Parathyroid adenoma (tissue), 2 donors: ENCODE data around the gene ARID3B.

Source experiments
- H2AFZ ChIP-seq: fragments of 300-600 bp; sonication (generic); one replicate; pipeline ENCODE4 v1.7.0; 2017; ENCODE audit warnings: antibody characterized with exemption, mild to moderate bottlenecking
- H3K27ac ChIP-seq: fragments of 300-600 bp; sonication (generic); one replicate; pipeline ENCODE4 v1.7.0; 2017
- H3K27me3 ChIP-seq: fragments of 300-600 bp; sonication (generic); one replicate; pipeline ENCODE4 v1.7.0; 2017; ENCODE audit warnings: low read length; ENCODE audit not compliant: control insufficient read depth, insufficient read depth
- H3K36me3 ChIP-seq: fragments of 300-600 bp; sonication (generic); one replicate; pipeline ENCODE4 v1.7.0; 2017; ENCODE audit warnings: low read length; ENCODE audit not compliant: control insufficient read depth, insufficient read depth
- H3K4me1 ChIP-seq: fragments of 300-600 bp; sonication (generic); one replicate; pipeline ENCODE4 v1.7.0; 2017; ENCODE audit warnings: control low read depth
- H3K4me2 ChIP-seq: fragments of 300-600 bp; sonication (generic); one replicate; pipeline ENCODE4 v1.7.0; 2017; ENCODE audit warnings: low read length
- H3K4me3 ChIP-seq: fragments of 300-600 bp; sonication (generic); one replicate; pipeline ENCODE4 v1.7.0; 2017; ENCODE audit warnings: low read depth, low read length
- H3K79me2 ChIP-seq: fragments of 300-600 bp; sonication (generic); one replicate; pipeline ENCODE4 v1.7.0; 2017; ENCODE audit warnings: control low read depth
- H3K9ac ChIP-seq: fragments of 300-600 bp; sonication (generic); one replicate; pipeline ENCODE4 v1.7.0; 2017; ENCODE audit warnings: mild to moderate bottlenecking
- H3K9me3 ChIP-seq: fragments of 300-600 bp; sonication (generic); one replicate; pipeline ENCODE4 v1.7.0; 2017; ENCODE audit warnings: low read length; ENCODE audit not compliant: control insufficient read depth
- TF ChIP-seq, protein P1 (sequence below): fragments of 300-600 bp; sonication (generic); IDR thresholded peaks from one replicate; pipeline ENCODE4 v1.7.0; 2017; ENCODE audit warnings: antibody characterized with exemption, mild to moderate bottlenecking
- donor health status: primary hyperparathyroidism.

The ARID3B gene, protein sequence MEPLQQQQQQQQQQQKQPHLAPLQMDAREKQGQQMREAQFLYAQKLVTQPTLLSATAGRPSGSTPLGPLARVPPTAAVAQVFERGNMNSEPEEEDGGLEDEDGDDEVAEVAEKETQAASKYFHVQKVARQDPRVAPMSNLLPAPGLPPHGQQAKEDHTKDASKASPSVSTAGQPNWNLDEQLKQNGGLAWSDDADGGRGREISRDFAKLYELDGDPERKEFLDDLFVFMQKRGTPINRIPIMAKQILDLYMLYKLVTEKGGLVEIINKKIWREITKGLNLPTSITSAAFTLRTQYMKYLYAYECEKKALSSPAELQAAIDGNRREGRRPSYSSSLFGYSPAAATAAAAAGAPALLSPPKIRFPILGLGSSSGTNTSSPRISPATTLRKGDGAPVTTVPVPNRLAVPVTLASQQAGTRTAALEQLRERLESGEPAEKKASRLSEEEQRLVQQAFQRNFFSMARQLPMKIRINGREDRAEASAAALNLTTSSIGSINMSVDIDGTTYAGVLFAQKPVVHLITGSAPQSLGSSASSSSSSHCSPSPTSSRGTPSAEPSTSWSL

GRCh38 chr15:74540761-74541493 is at the start of gene ARID3B:
ARID3B (plus strand) TSS chr15:74541220; CDS start chr15:74543937, 2,717 bp downstream.
- no peaks in the 10 kb centered on the region for H3K36me3 ChIP-seq
- H3K27me3 ChIP-seq: no peaks in the 10 kb centered on the region
- H3K9me3 ChIP-seq: no peaks in the 10 kb centered on the region
- H3K27ac ChIP-seq: peak within 1 kb of the TSS; percentile 24
- no peak within 1 kb of the TSS for H3K9ac ChIP-seq
- H2AFZ ChIP-seq: peak within 1 kb of the TSS; percentile 90
- H3K4me3 ChIP-seq: peak within 1 kb of the TSS; percentile 77
- TF ChIP-seq, protein P1, sequence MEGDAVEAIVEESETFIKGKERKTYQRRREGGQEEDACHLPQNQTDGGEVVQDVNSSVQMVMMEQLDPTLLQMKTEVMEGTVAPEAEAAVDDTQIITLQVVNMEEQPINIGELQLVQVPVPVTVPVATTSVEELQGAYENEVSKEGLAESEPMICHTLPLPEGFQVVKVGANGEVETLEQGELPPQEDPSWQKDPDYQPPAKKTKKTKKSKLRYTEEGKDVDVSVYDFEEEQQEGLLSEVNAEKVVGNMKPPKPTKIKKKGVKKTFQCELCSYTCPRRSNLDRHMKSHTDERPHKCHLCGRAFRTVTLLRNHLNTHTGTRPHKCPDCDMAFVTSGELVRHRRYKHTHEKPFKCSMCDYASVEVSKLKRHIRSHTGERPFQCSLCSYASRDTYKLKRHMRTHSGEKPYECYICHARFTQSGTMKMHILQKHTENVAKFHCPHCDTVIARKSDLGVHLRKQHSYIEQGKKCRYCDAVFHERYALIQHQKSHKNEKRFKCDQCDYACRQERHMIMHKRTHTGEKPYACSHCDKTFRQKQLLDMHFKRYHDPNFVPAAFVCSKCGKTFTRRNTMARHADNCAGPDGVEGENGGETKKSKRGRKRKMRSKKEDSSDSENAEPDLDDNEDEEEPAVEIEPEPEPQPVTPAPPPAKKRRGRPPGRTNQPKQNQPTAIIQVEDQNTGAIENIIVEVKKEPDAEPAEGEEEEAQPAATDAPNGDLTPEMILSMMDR: no peak
- H3K4me2 ChIP-seq: peak within 1 kb of the TSS; percentile 98
- peaks cover 10% of the 10 kb centered on the region for H3K4me1 ChIP-seq
- no peaks in the 10 kb centered on the region for H3K79me2 ChIP-seq

DNA sequence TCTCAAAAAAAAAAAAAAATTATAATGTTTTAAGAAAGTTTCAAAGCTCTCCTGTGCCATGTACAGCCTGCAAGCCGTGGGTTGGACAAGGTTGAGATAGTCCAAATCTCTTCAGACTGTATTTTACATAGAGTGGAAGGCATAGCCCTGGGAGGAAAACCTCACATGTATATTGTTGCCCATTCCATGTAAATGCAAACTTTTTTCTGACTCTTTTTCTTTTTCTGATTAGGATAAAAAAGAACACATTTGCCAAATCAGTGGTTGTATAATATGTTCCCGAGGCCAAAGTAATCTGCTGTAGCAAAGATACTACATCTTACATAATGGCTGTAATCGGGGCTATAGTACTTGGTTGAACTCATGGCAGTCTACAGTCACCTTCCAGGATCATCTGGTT is 44.4 kb upstream of the ARID3B start:
- TF ChIP-seq, protein P1: no peak
- no peaks in the 10 kb centered on the region for H3K27me3 ChIP-seq
- no peak overlapping the region for H3K9ac ChIP-seq
- H3K4me2 ChIP-seq: no peak overlapping the region
- no peaks in the 10 kb centered on the region for H3K79me2 ChIP-seq
- H3K4me3 ChIP-seq: no peak overlapping the region
- no peaks in the 10 kb centered on the region for H3K36me3 ChIP-seq
- no peaks in the 10 kb centered on the region for H3K9me3 ChIP-seq
- H3K27ac ChIP-seq: no peak overlapping the region
- no peaks in the 10 kb centered on the region for H3K4me1 ChIP-seq
- H2AFZ ChIP-seq: no peak overlapping the region

DNA sequence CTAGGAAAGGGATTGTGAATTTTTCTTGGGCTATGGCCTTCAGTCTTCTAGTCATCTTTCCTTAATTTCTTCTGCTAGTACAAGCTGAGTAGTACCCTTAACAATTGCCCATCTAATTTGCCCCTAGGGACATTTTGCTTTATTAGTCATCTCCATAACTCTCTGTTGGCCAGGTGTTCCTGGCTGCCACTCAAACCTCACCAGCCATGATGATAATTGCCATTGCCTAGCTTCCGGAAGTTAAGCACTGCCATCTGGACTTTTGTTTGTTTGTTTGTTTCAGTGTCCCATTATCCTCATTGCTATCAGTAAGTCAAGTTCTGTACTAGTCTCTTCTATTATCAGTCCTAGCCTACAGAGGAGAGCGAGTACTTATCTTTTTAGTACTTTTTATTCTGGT is 43.4 kb upstream of the ARID3B start:
- no peaks in the 10 kb centered on the region for H3K9me3 ChIP-seq
- no peaks in the 10 kb centered on the region for H3K36me3 ChIP-seq
- no peaks in the 10 kb centered on the region for H3K27me3 ChIP-seq
- no peaks in the 10 kb centered on the region for H3K79me2 ChIP-seq
- no peak overlapping the region for H3K9ac ChIP-seq
- H3K4me3 ChIP-seq: no peak overlapping the region
- H3K4me2 ChIP-seq: no peak overlapping the region
- H3K27ac ChIP-seq: no peak overlapping the region
- TF ChIP-seq, protein P1: no peak
- no peaks in the 10 kb centered on the region for H3K4me1 ChIP-seq
- H2AFZ ChIP-seq: no peak overlapping the region

- Histone ChIP-seq H3K36me3 (no peaks in the 10 kb centered on the region), H3K4me1 (no peaks in the 10 kb centered on the region), H3K27ac (no peak overlapping the region), H3K4me3 (no peak overlapping the region), H3K9me3 (no peaks in the 10 kb centered on the region), H3K9ac (no peak overlapping the region), H3K27me3 (no peaks in the 10 kb centered on the region), H2AFZ (no peak overlapping the region), H3K79me2 (no peaks in the 10 kb centered on the region), H3K4me2 (no peak overlapping the region)
- TF ChIP-seq, protein P1: no peak
Observed at GRCh38 chr15:74499366-74499765, 41.7 kb upstream of the ARID3B start.
